ENCODE data around the gene NAXE. TPM values are rescaled to one million over a fixed set of nuclear protein-coding genes. Genes with fewer than 3 reads are reported as not detected.

Gene NAXE
- total RNA-seq, 2 donors from 2014 or later = 68.4 to 99.8 TPM

- H3K9me3 ChIP-seq = no peaks in the 10 kb centered on the region
- no peak overlapping the region for H3K4me3 ChIP-seq
- DNase-seq = no peak
- no peak overlapping the region for H3K9ac ChIP-seq (ENCODE audit: low read depth in 2 of 2, low read length in 2 of 2)
- intact Hi-C loops (cut with DNase I) = no loop called here
- H3K4me1 ChIP-seq = no peaks in the 10 kb centered on the region
- H3K27ac ChIP-seq = no peak overlapping the region
- H3K27me3 ChIP-seq = peaks cover 29% of the 10 kb centered on the region
- TF ChIP-seq CTCF (IDR thresholded peaks at IDR 0.05) = no peak
- no peaks in the 10 kb centered on the region for H3K36me3 ChIP-seq
Measured at GRCh38 chr1:156642265-156643048, 50.9 kb downstream of the NAXE start.

GRCh38 chr1:156643049-156643777 lies 51.6 kb downstream of the NAXE start:
- no peak for DNase-seq
- Histone ChIP-seq H3K9me3 (no peaks in the 10 kb centered on the region), H3K9ac (ENCODE audit: low read depth in 2 of 2, low read length in 2 of 2) (no peak overlapping the region), H3K36me3 (no peaks in the 10 kb centered on the region), H3K27ac (no peak overlapping the region), H3K4me3 (no peak overlapping the region), H3K4me1 (no peaks in the 10 kb centered on the region), H3K27me3 (peaks cover 26% of the 10 kb centered on the region)
- TF ChIP-seq CTCF (IDR thresholded peaks at IDR 0.05) = no peak
- intact Hi-C loops (cut with DNase I) = no loop called here

GRCh38 chr1:156643778-156644092 lies 52.2 kb downstream of the NAXE start:
- peaks cover 21% of the 10 kb centered on the region for H3K27me3 ChIP-seq
- DNase-seq = no peak
- no peak for TF ChIP-seq CTCF (IDR thresholded peaks at IDR 0.05)
- H3K36me3 ChIP-seq = no peaks in the 10 kb centered on the region
- H3K4me1 ChIP-seq = no peaks in the 10 kb centered on the region
- no peak overlapping the region for H3K9ac ChIP-seq (ENCODE audit: low read depth in 2 of 2, low read length in 2 of 2)
- no peaks in the 10 kb centered on the region for H3K9me3 ChIP-seq
- intact Hi-C loops (cut with DNase I) = no loop called here
- no peak overlapping the region for H3K27ac ChIP-seq
- no peak overlapping the region for H3K4me3 ChIP-seq

Other genes starting within 250 kb of the NAXE start
- under 1 TPM in 1 of 2 donors, not detected in 1; 0.12 TPM for gene RHBG, start 222.6 kb upstream of the NAXE start, total RNA-seq
- gene MEF2D, start 91.0 kb upstream of the NAXE start, total RNA-seq = 10 to 100 TPM; 32.3 to 49.9 TPM
- 10 to 100 TPM; 13.6 to 57.9 TPM for gene IQGAP3, start 19.2 kb upstream of the NAXE start, total RNA-seq
- gene TTC24, start 12.1 kb upstream of the NAXE start, total RNA-seq = not detected
- 10 to 100 TPM; 12.3 to 31.3 TPM for gene GPATCH4, start 9.7 kb downstream of the NAXE start, total RNA-seq
- under 1 TPM in 1 of 2 donors, not detected in 1; 0.96 TPM for gene HAPLN2, start 27.6 kb downstream of the NAXE start, total RNA-seq
- under 1 TPM in 1 of 2 donors, not detected in 1; 0.37 TPM for gene BCAN, start 50.3 kb downstream of the NAXE start, total RNA-seq
- gene NES, start 85.6 kb downstream of the NAXE start, total RNA-seq = 1 to 10 TPM; 5.3 to 8.1 TPM
- gene CRABP2, start 113.8 kb downstream of the NAXE start, total RNA-seq = 1 to 10 TPM; 1.2 to 1.4 TPM
- gene METTL25B, start 136.7 kb downstream of the NAXE start, total RNA-seq = 10 to 100 TPM; 31.3 to 51.9 TPM
- gene ISG20L2, start 137.0 kb downstream of the NAXE start, total RNA-seq = 10 to 100 TPM; 23.4 to 30.0 TPM
- 10 to 100 TPM; 39.1 to 86.7 TPM for gene MRPL24, start 149.3 kb downstream of the NAXE start, total RNA-seq
- gene HDGF, start 159.9 kb downstream of the NAXE start, total RNA-seq = 100 to 1,000 TPM; 215 to 438 TPM
- gene PRCC, start 175.8 kb downstream of the NAXE start, total RNA-seq = 10 to 100 TPM; 57.1 to 58.7 TPM
- gene SH2D2A, start 225.1 kb downstream of the NAXE start, total RNA-seq = 1 to 10 TPM; 1.9 to 3.1 TPM

Data from colonic mucosa (tissue), 4 donors.